Measurements from ENCODE around the gene HERPUD1.

HERPUD1 gene

GRCh38 chr16:56950881-56951771, 19.2 kb downstream of the HERPUD1 start (continued):
- no peak for TF ChIP-seq PRDM2 (tag by site-specific recombination; IDR thresholded peaks at IDR 0.05; ENCODE audit: borderline replicate concordance)
- no peak for TF ChIP-seq KLF7 (tag by site-specific recombination; IDR thresholded peaks at IDR 0.05; ENCODE audit: borderline replicate concordance)
- TF ChIP-seq KLF9 (tag by site-specific recombination; IDR thresholded peaks at IDR 0.05; ENCODE audit: low read depth) = no peak
- no peak for TF ChIP-seq BCL11A (tag by site-specific recombination; IDR thresholded peaks at IDR 0.05; ENCODE audit: low read depth)
- peak; percentile 28; the same call in 1 of the 2 replicates for TF ChIP-seq ZNF10 (tag by site-specific recombination; IDR thresholded peaks at IDR 0.05)
- TF ChIP-seq ZNF560 (tag by site-specific recombination; IDR thresholded peaks at IDR 0.05; ENCODE audit: borderline replicate concordance) = no peak
- no peak for TF ChIP-seq ZNF670 (tag by site-specific recombination; IDR thresholded peaks at IDR 0.05; ENCODE audit: low read depth)
- TF ChIP-seq AEBP2 (tag by site-specific recombination; IDR thresholded peaks at IDR 0.05; ENCODE audit: borderline replicate concordance) = no peak
- no peak for TF ChIP-seq ZNF837 (tag by site-specific recombination; IDR thresholded peaks at IDR 0.05)
- TF ChIP-seq ZNF48 (tag by site-specific recombination; IDR thresholded peaks at IDR 0.05) = no peak
- peak; percentile 94 for TF ChIP-seq CTCF (tag by site-specific recombination; IDR thresholded peaks at IDR 0.05)
- no peak for TF ChIP-seq ZBTB6 (tag by site-specific recombination; IDR thresholded peaks at IDR 0.05)
- TF ChIP-seq ZNF501 (tag by site-specific recombination; IDR thresholded peaks at IDR 0.05) = no peak
- TF ChIP-seq GLIS1 (tag by site-specific recombination; IDR thresholded peaks at IDR 0.05) = peak; percentile 26; the same call in 1 of the 2 replicates
- no peak for TF ChIP-seq ZNF362 (tag by site-specific recombination; IDR thresholded peaks at IDR 0.05)
- TF ChIP-seq KLF16 (tag by site-specific recombination; IDR thresholded peaks at IDR 0.05) = 0 out of 2 replicates have a peak, but pooled peaks have one; percentile 20
- TF ChIP-seq ZNF133 (tag by site-specific recombination; IDR thresholded peaks at IDR 0.05) = no peak
- no peak for TF ChIP-seq ATF2 (tag by site-specific recombination; IDR thresholded peaks at IDR 0.05; ENCODE audit: low read depth)
- TF ChIP-seq ZNF121 (tag by site-specific recombination; IDR thresholded peaks at IDR 0.05) = no peak
- TF ChIP-seq REST (tag by site-specific recombination; IDR thresholded peaks at IDR 0.05) = no peak
- no peak for TF ChIP-seq ZBTB8A (tag by site-specific recombination; IDR thresholded peaks at IDR 0.05)
- TF ChIP-seq ZNF701 (tag by site-specific recombination; IDR thresholded peaks at IDR 0.05) = no peak

Data from HEK293 (cell line).